HepG2 (cell line): ENCODE results near the gene GCG. TPM values are rescaled to one million over a fixed set of nuclear protein-coding genes. Genes with fewer than 3 reads are reported as not detected.

Experiments
- GATA4 ChIP-seq: sonication (generic); IDR thresholded peaks from 2 replicates; pipeline ENCODE4 v1.6.1; 2016; ENCODE audit warnings: antibody characterized with exemption, low read depth, borderline replicate concordance
- GATAD2A ChIP-seq: IDR thresholded peaks from 2 replicates; pipeline ENCODE4 v1.6.1; 2016
- HMG20A ChIP-seq: IDR thresholded peaks from 2 replicates; pipeline ENCODE4 v1.6.1; 2016; ENCODE audit warnings: borderline replicate concordance
- KAT7 ChIP-seq: IDR thresholded peaks from 2 replicates; pipeline ENCODE4 v1.6.1; 2018; ENCODE audit warnings: borderline replicate concordance, missing compliant biosample characterization
- KDM5B ChIP-seq: sonication (generic); formaldehyde crosslinking; IDR thresholded peaks from 2 replicates; pipeline ENCODE4 v1.4.0; 2020; ENCODE audit warnings: missing genetic modification reagents, mild to moderate bottlenecking, borderline replicate concordance
- KLF16 ChIP-seq, 2 experiments: sonication (generic) in 1 of 2; formaldehyde crosslinking in 1 of 2; IDR thresholded peaks; 2 replicates each; pipeline versions ENCODE4 v1.6.1 to v1.8.0; 2016 to 2023; ENCODE audit warnings: missing genetic modification reagents in 2 of 2, missing compliant biosample characterization in 1 of 2
- NKX3-1 ChIP-seq: sonication (generic); formaldehyde crosslinking; IDR thresholded peaks from 2 replicates; pipeline ENCODE4 v1.5.0; 2020; ENCODE audit warnings: missing genetic modification reagents
- NR2F2 ChIP-seq: IDR thresholded peaks from 2 replicates; pipeline ENCODE4 v1.6.1; 2012; ENCODE audit warnings: low read depth, inconsistent platforms, borderline replicate concordance
- PHF8 ChIP-seq: sonication (generic); formaldehyde crosslinking; IDR thresholded peaks from 2 replicates; pipeline ENCODE4 v1.5.0; 2020; ENCODE audit warnings: missing genetic modification reagents
- PPARG ChIP-seq: conservative IDR thresholded peaks from 2 replicates; pipeline ENCODE4 v1.6.1; 2016; ENCODE audit warnings: missing biosample characterization, missing genetic modification reagents
- RXRB ChIP-seq: IDR thresholded peaks from 2 replicates; pipeline ENCODE4 v1.6.1; 2016; ENCODE audit warnings: borderline replicate concordance, missing genetic modification reagents, missing compliant biosample characterization
- SAP130 ChIP-seq: IDR thresholded peaks from 2 replicates; pipeline ENCODE4 v1.6.1; 2016; ENCODE audit warnings: low read depth
- TAF15 ChIP-seq: fragments of 200-400 bp; formaldehyde crosslinking; IDR thresholded peaks from one replicate; pipeline ENCODE4 v1.6.1; 2018; ENCODE audit warnings: mild to moderate bottlenecking, low read depth, low read length; ENCODE audit not compliant: poor library complexity, severe bottlenecking
- ZKSCAN8 ChIP-seq: IDR thresholded peaks from 2 replicates; pipeline ENCODE4 v1.6.1; 2016; ENCODE audit warnings: borderline replicate concordance, missing genetic modification reagents, missing compliant biosample characterization
- ZNF317 ChIP-seq: sonication (generic); formaldehyde crosslinking; IDR thresholded peaks from 2 replicates; pipeline ENCODE4 v1.5.0; 2020; ENCODE audit warnings: mild to moderate bottlenecking, missing genetic modification reagents
- ZNF703 ChIP-seq: sonication (generic); formaldehyde crosslinking; IDR thresholded peaks from 2 replicates; pipeline ENCODE4 v1.5.1; 2020; ENCODE audit warnings: missing genetic modification reagents, mild to moderate bottlenecking, moderate library complexity, borderline replicate concordance
- ZSCAN31 ChIP-seq: sonication (generic); formaldehyde crosslinking; IDR thresholded peaks from 2 replicates; pipeline ENCODE4 v1.5.0; 2020; ENCODE audit warnings: low read depth, mild to moderate bottlenecking, missing genetic modification reagents
- polyA plus RNA-seq, 8 experiments: library from polyadenylated mRNA; depleted of rRNA in 3 of 8; stranded (reverse) in 7 of 8; unstranded in 1 of 8; fragments of >200 nt; fragmentation: Illumina TruSeq in 4 of 8; extraction: Trizol in 4 of 8; gene quantifications; 2 replicates each; pipeline versions ENCODE4 v1.2.1 to v1.2.3, GENCODE V29; 2011 to 2016; ENCODE audit warnings: low read depth in 4 of 8, missing spikeins in 1 of 8, mixed read lengths in 1 of 8; ENCODE audit not compliant: insufficient read depth in 1 of 8
- total RNA-seq, 5 experiments: library from RNA; depleted of rRNA; stranded (reverse); fragments of >200 nt; fragmentation: Illumina TruSeq; extraction: Trizol; gene quantifications; 2 replicates each; pipeline ENCODE4 v1.2.3, GENCODE V29; 2016; ENCODE audit warnings: low read depth in 1 of 5
- TF ChIP-seq, protein P1 (sequence below): sonication (generic); formaldehyde crosslinking; IDR thresholded peaks from 2 replicates; pipeline ENCODE4 v1.5.1; 2020; ENCODE audit warnings: mild to moderate bottlenecking, missing genetic modification reagents, borderline replicate concordance
- TF ChIP-seq, protein P2 (sequence below): IDR thresholded peaks from 2 replicates; pipeline ENCODE4 v1.6.1; 2016; ENCODE audit warnings: mild to moderate bottlenecking
- TF ChIP-seq, protein P3 (sequence below): fragments of 450-650 bp; IDR thresholded peaks from 2 replicates; pipeline ENCODE4 v1.6.1; 2016
- TF ChIP-seq, protein P4 (sequence below): sonication (generic); formaldehyde crosslinking; IDR thresholded peaks from 2 replicates; pipeline ENCODE4 v1.4.0; 2020; ENCODE audit warnings: mild to moderate bottlenecking, missing genetic modification reagents

Gene GCG
- total and polyA plus RNA-seq, 2 of the 13 experiments (the other 11 are each of a cell fraction or from before 2014, with no cell fraction given): not detected

DNA sequence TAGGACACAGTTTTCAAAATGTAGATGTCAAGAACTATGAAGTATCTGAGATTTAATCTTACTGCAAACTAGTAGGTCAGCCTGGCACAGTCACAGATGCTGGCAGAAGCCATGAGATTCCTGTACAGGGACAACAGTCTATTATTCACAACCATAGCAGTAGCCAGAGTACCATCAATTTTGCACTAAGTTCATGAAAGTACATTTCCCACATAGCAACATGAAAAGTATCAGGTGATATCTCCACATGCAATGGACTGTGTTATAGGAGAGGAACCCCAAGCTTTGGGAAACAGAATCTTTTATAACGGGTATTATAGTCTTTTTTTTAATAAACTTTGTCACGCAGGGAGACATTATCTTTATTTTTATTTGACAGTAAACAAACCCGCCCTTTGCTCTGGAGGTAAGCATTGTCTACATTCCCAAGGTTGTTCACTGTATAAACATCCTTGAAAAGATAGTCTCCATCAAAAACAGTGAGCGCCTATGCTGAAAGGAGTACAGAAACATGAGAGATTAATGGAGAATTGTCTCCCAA lies 44.6 kb downstream of the GCG start (continued):
- TF ChIP-seq KAT7 (CRISPR knock-in tag) (no peak), ZKSCAN8 (no peak; the same call in 1 of the 2 replicates), RXRB (CRISPR knock-in tag) (peak; percentile 83), NKX3-1 (CRISPR knock-in tag) (no peak), SAP130 (CRISPR knock-in tag) (peak; percentile 52; the same call in 1 of the 2 replicates), ZSCAN31 (no peak), HMG20A (CRISPR knock-in tag) (peak; percentile 93), GATA4 (no peak), NR2F2 (peak; percentile 63; the same call in 1 of the 2 replicates), ZNF317 (CRISPR knock-in tag) (no peak), ZNF703 (CRISPR knock-in tag) (no peak), PPARG (CRISPR knock-in tag) (peak; percentile 88; the same call in 1 of the 2 replicates), KDM5B (no peak), KLF16 (CRISPR knock-in tag; IDR thresholded peaks at IDR 0.05) (peak in 1 of 2 experiments; percentile 28; a peak in 1 of 4 replicates), PHF8 (CRISPR knock-in tag) (no peak), GATAD2A (CRISPR knock-in tag) (peak; percentile 95), TAF15 (no peak)
- TF ChIP-seq, protein P1, sequence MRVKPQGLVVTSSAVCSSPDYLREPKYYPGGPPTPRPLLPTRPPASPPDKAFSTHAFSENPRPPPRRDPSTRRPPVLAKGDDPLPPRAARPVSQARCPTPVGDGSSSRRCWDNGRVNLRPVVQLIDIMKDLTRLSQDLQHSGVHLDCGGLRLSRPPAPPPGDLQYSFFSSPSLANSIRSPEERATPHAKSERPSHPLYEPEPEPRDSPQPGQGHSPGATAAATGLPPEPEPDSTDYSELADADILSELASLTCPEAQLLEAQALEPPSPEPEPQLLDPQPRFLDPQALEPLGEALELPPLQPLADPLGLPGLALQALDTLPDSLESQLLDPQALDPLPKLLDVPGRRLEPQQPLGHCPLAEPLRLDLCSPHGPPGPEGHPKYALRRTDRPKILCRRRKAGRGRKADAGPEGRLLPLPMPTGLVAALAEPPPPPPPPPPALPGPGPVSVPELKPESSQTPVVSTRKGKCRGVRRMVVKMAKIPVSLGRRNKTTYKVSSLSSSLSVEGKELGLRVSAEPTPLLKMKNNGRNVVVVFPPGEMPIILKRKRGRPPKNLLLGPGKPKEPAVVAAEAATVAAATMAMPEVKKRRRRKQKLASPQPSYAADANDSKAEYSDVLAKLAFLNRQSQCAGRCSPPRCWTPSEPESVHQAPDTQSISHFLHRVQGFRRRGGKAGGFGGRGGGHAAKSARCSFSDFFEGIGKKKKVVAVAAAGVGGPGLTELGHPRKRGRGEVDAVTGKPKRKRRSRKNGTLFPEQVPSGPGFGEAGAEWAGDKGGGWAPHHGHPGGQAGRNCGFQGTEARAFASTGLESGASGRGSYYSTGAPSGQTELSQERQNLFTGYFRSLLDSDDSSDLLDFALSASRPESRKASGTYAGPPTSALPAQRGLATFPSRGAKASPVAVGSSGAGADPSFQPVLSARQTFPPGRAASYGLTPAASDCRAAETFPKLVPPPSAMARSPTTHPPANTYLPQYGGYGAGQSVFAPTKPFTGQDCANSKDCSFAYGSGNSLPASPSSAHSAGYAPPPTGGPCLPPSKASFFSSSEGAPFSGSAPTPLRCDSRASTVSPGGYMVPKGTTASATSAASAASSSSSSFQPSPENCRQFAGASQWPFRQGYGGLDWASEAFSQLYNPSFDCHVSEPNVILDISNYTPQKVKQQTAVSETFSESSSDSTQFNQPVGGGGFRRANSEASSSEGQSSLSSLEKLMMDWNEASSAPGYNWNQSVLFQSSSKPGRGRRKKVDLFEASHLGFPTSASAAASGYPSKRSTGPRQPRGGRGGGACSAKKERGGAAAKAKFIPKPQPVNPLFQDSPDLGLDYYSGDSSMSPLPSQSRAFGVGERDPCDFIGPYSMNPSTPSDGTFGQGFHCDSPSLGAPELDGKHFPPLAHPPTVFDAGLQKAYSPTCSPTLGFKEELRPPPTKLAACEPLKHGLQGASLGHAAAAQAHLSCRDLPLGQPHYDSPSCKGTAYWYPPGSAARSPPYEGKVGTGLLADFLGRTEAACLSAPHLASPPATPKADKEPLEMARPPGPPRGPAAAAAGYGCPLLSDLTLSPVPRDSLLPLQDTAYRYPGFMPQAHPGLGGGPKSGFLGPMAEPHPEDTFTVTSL (CRISPR knock-in tag): peak; percentile 94; the same call in 1 of the 2 replicates
- TF ChIP-seq, protein P2, sequence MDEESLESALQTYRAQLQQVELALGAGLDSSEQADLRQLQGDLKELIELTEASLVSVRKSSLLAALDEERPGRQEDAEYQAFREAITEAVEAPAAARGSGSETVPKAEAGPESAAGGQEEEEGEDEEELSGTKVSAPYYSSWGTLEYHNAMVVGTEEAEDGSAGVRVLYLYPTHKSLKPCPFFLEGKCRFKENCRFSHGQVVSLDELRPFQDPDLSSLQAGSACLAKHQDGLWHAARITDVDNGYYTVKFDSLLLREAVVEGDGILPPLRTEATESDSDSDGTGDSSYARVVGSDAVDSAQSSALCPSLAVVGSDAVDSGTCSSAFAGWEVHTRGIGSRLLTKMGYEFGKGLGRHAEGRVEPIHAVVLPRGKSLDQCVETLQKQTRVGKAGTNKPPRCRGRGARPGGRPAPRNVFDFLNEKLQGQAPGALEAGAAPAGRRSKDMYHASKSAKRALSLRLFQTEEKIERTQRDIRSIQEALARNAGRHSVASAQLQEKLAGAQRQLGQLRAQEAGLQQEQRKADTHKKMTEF (CRISPR knock-in tag): peak; percentile 67; the same call in 1 of the 2 replicates
- TF ChIP-seq, protein P3, sequence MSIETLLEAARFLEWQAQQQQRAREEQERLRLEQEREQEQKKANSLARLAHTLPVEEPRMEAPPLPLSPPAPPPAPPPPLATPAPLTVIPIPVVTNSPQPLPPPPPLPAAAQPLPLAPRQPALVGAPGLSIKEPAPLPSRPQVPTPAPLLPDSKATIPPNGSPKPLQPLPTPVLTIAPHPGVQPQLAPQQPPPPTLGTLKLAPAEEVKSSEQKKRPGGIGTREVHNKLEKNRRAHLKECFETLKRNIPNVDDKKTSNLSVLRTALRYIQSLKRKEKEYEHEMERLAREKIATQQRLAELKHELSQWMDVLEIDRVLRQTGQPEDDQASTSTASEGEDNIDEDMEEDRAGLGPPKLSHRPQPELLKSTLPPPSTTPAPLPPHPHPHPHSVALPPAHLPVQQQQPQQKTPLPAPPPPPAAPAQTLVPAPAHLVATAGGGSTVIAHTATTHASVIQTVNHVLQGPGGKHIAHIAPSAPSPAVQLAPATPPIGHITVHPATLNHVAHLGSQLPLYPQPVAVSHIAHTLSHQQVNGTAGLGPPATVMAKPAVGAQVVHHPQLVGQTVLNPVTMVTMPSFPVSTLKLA: no peak
- TF ChIP-seq, protein P4, sequence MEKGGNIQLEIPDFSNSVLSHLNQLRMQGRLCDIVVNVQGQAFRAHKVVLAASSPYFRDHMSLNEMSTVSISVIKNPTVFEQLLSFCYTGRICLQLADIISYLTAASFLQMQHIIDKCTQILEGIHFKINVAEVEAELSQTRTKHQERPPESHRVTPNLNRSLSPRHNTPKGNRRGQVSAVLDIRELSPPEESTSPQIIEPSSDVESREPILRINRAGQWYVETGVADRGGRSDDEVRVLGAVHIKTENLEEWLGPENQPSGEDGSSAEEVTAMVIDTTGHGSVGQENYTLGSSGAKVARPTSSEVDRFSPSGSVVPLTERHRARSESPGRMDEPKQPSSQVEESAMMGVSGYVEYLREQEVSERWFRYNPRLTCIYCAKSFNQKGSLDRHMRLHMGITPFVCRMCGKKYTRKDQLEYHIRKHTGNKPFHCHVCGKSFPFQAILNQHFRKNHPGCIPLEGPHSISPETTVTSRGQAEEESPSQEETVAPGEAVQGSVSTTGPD: no peak
